Skeletal muscle cell (primary cell): ENCODE results near the gene SLF2.
A peak's percentile ranks its signal among the peaks of the same experiment; 100 is the strongest.

Experiments
- DNase-seq: peaks from one replicate; pipeline ENCODE4 v3.0.0-alpha.2; 2010; ENCODE audit warnings: low read depth
- H3K4me3 ChIP-seq: 2 replicates; pipeline ENCODE4 v1.5.1; 2011; ENCODE audit warnings: low read depth, mild to moderate bottlenecking, control low read depth, low read length, moderate library complexity

SLF2 gene, protein sequence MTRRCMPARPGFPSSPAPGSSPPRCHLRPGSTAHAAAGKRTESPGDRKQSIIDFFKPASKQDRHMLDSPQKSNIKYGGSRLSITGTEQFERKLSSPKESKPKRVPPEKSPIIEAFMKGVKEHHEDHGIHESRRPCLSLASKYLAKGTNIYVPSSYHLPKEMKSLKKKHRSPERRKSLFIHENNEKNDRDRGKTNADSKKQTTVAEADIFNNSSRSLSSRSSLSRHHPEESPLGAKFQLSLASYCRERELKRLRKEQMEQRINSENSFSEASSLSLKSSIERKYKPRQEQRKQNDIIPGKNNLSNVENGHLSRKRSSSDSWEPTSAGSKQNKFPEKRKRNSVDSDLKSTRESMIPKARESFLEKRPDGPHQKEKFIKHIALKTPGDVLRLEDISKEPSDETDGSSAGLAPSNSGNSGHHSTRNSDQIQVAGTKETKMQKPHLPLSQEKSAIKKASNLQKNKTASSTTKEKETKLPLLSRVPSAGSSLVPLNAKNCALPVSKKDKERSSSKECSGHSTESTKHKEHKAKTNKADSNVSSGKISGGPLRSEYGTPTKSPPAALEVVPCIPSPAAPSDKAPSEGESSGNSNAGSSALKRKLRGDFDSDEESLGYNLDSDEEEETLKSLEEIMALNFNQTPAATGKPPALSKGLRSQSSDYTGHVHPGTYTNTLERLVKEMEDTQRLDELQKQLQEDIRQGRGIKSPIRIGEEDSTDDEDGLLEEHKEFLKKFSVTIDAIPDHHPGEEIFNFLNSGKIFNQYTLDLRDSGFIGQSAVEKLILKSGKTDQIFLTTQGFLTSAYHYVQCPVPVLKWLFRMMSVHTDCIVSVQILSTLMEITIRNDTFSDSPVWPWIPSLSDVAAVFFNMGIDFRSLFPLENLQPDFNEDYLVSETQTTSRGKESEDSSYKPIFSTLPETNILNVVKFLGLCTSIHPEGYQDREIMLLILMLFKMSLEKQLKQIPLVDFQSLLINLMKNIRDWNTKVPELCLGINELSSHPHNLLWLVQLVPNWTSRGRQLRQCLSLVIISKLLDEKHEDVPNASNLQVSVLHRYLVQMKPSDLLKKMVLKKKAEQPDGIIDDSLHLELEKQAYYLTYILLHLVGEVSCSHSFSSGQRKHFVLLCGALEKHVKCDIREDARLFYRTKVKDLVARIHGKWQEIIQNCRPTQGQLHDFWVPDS

GRCh38 chr10:100912605-100913469 is at the start of gene SLF2:
SLF2 (plus strand) TSS chr10:100912963; CDS start chr10:100913111, 148 bp downstream.
- H3K4me3 ChIP-seq: peak within 1 kb of the TSS; percentile 95
- peak; percentile 93 for DNase-seq

- DNase-seq: no peak
Measured at GRCh38 chr10:100863433-100863832, 49.3 kb upstream of the SLF2 start.

DNA sequence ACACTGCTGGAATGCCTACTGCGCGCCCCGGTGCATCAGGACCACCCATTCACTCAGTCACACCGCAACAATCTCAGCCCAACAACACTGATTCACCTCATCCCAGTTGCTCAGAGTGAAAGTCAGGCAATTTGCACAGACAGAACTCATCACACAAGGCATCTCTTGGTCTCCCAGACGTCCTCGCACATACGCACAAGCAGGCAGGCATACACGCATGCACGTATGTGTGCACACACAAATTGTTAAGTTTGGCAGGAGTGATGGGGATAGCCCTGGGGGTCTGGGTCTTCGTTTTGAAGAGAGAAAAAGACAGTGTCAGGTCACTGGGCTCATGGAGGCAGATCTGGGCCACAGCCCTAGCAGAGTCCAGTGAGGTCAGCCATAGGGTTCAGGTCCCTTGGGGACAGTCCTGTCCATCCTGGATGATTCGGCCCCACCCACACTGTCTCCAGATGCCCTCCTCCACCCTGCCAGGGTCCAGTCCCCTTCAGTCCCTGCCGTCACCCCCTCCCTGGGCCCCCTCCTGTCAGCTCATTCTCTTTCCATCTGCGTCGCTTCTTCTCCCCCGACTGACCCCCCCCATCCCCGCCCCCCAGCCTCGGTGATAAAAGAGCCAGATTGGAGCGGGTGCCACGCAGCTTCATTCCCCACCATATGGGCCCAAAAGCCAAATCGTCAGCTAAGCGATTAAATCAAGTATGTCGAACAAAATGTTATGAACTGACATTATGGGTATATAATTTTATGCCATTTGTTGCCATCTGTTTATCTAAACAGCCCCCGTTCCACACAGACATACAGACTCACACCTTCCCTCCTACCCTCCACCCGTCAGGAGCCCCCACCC is 48.5 kb upstream of the SLF2 start:
- H3K4me3 ChIP-seq: no peak overlapping the region
- no peak for DNase-seq

More at GRCh38 chr10:100863433-100863832, 49.3 kb upstream of the SLF2 start:
- no peak overlapping the region for H3K4me3 ChIP-seq

GRCh38 chr10:100864978-100865377 is 47.8 kb upstream of the SLF2 start:
- no peak for DNase-seq
- H3K4me3 ChIP-seq: no peak overlapping the region

DNA sequence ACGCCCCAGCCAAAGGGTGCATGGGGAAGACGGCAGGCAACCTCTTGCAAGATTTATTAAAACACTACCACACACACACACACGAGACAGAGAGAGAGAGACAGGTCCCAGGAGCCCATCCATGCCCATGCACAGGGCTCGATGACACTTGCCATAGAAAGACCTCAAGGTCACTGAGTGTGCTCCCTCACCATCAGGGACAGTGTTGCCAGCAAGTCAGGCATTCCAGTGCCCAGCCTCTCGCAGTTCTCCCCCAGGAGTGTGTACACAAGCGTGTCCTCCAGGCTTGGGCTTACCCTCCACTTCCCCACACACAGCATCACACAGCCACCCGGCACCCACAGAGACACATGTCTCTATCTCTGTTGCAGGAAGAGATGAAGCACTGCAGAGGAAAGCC is 46.8 kb upstream of the SLF2 start:
- DNase-seq: no peak
- H3K4me3 ChIP-seq: no peak overlapping the region

GRCh38 chr10:100866575-100867098 is 46.1 kb upstream of the SLF2 start:
- no peak for DNase-seq
- no peak overlapping the region for H3K4me3 ChIP-seq

DNA sequence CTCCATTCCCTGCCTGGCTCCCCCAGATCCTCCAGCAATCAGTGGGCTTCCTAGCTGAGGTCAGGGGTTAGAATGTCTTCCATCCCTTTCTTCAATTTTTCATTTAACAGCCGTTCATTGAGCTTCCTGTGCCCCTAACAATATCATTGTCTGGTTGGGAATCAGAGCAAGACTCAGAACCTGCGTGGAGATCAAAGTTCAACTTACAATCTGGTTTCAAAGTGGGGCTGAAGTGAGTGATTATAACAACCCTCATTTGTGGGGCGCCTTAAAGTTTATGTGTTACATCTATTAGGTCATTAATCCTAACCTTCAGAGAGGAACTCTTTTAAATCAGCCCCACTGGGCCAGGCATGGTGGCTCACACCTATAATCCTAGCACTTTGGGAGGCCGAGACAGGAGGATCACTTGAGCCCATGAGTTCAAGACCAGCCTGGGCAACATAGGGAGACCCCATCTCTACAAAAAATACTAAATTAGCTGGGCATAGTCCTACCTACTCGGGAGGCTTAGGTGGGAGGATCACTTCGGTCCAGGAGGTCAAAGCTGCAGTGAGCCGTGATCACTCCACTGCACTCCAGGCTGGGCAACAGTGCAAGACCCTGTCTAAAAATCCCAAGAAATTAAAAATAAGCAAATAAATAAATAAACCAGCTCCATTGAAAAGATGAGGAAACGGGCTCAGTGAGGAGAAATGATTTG is 45.4 kb upstream of the SLF2 start:
- no peak overlapping the region for H3K4me3 ChIP-seq
- no peak for DNase-seq

- no peak for DNase-seq
- no peak overlapping the region for H3K4me3 ChIP-seq
Measured at GRCh38 chr10:100868382-100868781, 44.4 kb upstream of the SLF2 start.

DNA sequence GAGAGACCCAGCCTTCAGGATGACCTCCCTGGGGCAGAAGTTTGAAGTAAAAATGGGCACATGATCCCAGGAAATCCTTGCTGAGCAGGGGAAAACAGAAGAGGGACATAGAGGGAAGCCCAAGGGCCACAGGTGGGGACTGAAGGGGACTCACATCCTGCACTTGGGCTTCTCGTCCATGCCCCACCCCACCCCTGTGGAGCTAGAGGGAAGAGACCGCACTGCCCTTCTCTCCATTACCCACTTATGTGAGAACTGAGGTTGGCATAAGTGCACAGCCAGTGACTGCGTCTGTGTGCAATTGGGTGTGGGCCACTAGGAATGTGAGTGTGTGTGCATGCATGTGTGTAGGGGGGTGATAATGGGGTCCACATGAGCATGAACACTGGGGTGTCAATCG is 43.4 kb upstream of the SLF2 start:
- DNase-seq: no peak
- H3K4me3 ChIP-seq: no peak overlapping the region

DNA sequence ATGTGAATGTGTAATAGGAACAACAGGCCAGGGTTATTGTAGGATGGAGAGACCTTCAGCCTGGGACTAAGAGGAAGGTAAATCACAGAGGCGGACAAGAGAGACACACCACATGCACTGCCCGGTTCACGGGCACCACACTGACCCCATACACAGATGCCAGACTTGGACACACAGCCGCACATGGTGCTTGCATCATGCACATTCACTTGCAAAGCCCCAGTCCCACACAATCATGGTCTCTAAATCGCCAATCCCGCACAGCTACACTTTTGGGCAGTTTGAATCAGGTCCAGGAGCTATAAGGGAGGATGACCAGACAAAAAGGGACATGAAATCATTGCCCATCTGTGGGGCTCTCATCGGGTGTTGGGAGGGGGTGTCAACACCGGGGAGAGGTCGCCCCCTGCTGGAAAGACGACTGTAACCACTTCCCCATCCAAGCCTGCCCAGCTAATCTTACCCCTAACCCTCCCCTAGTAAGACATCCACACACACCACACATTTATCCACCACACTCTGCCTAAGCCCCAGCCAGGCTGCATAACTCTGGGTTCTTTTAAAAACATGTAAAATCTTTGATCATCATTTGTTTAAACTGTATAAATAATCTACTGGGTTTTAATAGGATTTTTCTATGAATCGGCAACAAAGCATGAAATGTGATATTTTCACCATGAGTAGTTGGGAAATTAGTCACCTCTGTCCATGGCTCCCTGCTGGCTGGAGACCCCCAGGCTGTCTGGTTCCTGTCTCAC is 40.5 kb upstream of the SLF2 start:
- no peak for DNase-seq
- no peak overlapping the region for H3K4me3 ChIP-seq

GRCh38 chr10:100873146-100873826 is 39.5 kb upstream of the SLF2 start:
- no peak for DNase-seq
- H3K4me3 ChIP-seq: no peak overlapping the region

DNA sequence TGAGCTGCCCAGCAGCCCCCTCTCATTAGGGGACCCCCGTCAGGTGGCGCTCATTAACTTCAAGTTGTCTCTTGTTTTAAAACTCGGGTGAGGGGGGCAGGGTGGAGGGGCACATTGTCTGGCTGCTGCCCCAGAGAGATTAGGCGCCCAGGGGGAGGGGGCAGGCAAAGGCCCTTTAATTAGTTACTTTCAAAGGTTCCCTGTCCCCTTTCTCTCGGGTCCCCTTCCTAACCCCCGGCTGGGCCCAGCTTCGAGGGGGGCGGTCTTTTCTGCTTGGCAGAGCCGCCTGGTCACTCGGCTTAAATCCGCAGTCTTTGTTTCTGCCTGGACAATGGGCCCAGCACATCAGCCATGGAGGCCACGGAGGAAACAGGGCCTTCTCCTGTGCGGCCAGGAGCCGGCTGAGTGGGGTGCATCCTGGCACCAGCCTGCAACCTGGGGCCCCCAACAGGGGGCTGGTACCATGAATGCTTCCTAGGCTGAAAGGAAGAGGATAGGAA is 38.9 kb upstream of the SLF2 start:
- no peak overlapping the region for H3K4me3 ChIP-seq
- no peak for DNase-seq

- H3K4me3 ChIP-seq: no peak overlapping the region
- DNase-seq: no peak
Measured at GRCh38 chr10:100874702-100875483, 37.9 kb upstream of the SLF2 start.

DNA sequence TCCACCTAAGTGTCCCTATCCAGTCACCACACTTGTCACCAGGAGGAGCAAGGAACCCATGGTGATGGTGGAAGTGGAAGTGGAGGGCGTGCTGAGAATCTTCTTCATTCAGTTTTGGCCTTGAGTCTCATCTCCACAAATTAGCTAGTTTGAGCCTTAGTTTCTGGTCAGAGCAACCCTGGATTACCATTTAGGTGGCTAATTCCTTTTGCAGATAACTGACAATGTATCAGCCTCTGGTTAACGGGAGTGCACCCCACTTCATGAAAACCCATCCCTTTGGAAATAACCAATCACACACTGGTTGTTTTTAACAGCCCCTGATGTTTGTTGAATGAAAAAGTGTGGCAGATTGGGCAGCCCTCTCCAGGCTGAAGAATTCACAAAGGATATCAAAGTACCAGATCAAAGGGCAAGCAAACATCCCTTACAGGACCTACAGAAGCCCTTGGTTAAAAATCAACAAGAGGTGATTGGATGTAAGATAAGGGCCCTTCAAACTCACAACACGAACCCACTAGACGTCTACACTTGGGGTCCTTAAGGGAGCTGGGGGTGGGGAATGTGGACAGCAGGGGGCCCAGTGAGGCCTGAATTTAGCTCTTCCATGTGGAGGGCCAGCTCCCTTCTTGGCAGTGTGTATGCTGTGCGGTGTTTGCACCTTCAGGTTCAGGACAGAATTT is 37.1 kb upstream of the SLF2 start:
- no peak for DNase-seq
- H3K4me3 ChIP-seq: no peak overlapping the region
